H1 (cell line): Measurements from ENCODE around the gene BRSK2. TPM values are rescaled to one million over a fixed set of nuclear protein-coding genes. Genes with fewer than 3 reads are reported as not detected.

ENCODE experiments used
- CTCF ChIA-PET: fragments of 300-600 bp; sonication (Branson Sonifier 250); formaldehyde crosslinking; loops from one replicate; lab custom pipeline; 2021; ENCODE audit not compliant: partially characterized antibody; lab: Charles Lee
- POLR2A ChIA-PET: fragments of 300-600 bp; sonication (Branson Sonifier 250); formaldehyde crosslinking; loops from one replicate; lab custom pipeline; 2021; ENCODE audit warnings: inconsistent platforms; ENCODE audit not compliant: partially characterized antibody; lab: Charles Lee
- DNase-seq, 2 experiments: peaks; one replicate each; pipeline versions ENCODE4 v3.0.0 to v3.0.0-alpha.2; 2010 to 2022; ENCODE audit warnings: low spot score in 2 of 2, low read depth in 1 of 2, mixed read lengths in 1 of 2
- FAIRE-seq: peaks from 2 replicates; lab custom pipeline; 2011; peaks lifted over from hg19 to GRCh38; lab: Jason Lieb, UNC
- H2AFZ ChIP-seq: 2 replicates; pipeline ENCODE4 v1.8.1; 2012; ENCODE audit warnings: low read length, inconsistent platforms
- H2AK5ac ChIP-seq: 2 replicates; pipeline ENCODE4 v1.6.1; 2013; ENCODE audit warnings: low read depth, low read length
- H2BK120ac ChIP-seq: replicated peaks from 2 replicates; pipeline ENCODE3; 2013; ENCODE audit warnings: low read depth, low read length, inconsistent platforms
- H2BK12ac ChIP-seq: 2 replicates; pipeline ENCODE4 v1.6.1; 2013; ENCODE audit warnings: low read depth, low read length
- H2BK15ac ChIP-seq: 2 replicates; pipeline ENCODE4 v1.6.1; 2013; ENCODE audit warnings: low read length
- H2BK20ac ChIP-seq: 2 replicates; pipeline ENCODE4 v1.6.1; 2013; ENCODE audit warnings: low read length
- H2BK5ac ChIP-seq: 2 replicates; pipeline ENCODE4 v1.6.1; 2013; ENCODE audit warnings: low read depth, low read length
- H3K14ac ChIP-seq: 2 replicates; pipeline ENCODE4 v1.6.1; 2013; ENCODE audit warnings: inconsistent platforms; ENCODE audit not compliant: insufficient read length
- H3K18ac ChIP-seq: 2 replicates; pipeline ENCODE4 v1.6.1; 2013; ENCODE audit warnings: low read length; ENCODE audit errors: extremely low read depth
- H3K23ac ChIP-seq: 2 replicates; pipeline ENCODE4 v1.6.1; 2013; ENCODE audit warnings: inconsistent platforms; ENCODE audit not compliant: insufficient read length
- H3K23me2 ChIP-seq: 2 replicates; pipeline ENCODE4 v1.6.1; 2013; ENCODE audit warnings: low read depth, low read length
- H3K27ac ChIP-seq: 2 replicates; pipeline ENCODE4 v1.6.1; 2011; ENCODE audit warnings: low read depth, low read length, inconsistent platforms
- H3K27me3 ChIP-seq, 4 experiments: replicated peaks in 1 of 4; 1 replicate in 1 of 4; 2 replicates in 3 of 4; pipeline versions ENCODE4 v1.6.1 to v1.8.1; 2011 to 2013; ENCODE audit warnings: low read length in 3 of 4, mild to moderate bottlenecking in 3 of 4, inconsistent platforms in 2 of 4, mixed read lengths in 2 of 4, moderate library complexity in 1 of 4; ENCODE audit not compliant: control insufficient read depth in 3 of 4, insufficient read depth in 3 of 4; ENCODE audit errors: extremely low read depth in 1 of 4
- H3K36me3 ChIP-seq, 4 experiments: 2 replicates each; pipeline versions ENCODE4 v1.6.1 to v1.8.1; 2011 to 2013; ENCODE audit warnings: mild to moderate bottlenecking in 4 of 4, low read length in 3 of 4, moderate library complexity in 2 of 4, control low read depth in 1 of 4, inconsistent platforms in 1 of 4; ENCODE audit not compliant: insufficient read depth in 4 of 4, control insufficient read depth in 2 of 4
- H3K4ac ChIP-seq: replicated peaks from 2 replicates; pipeline ENCODE3; 2013; ENCODE audit warnings: low read length, low read depth, mixed read lengths, inconsistent platforms; ENCODE audit not compliant: insufficient read length
- H3K4me1 ChIP-seq, 4 experiments: replicated peaks in 1 of 4; 1 replicate in 1 of 4; 2 replicates in 3 of 4; pipeline versions ENCODE4 v1.6.1 to v1.8.1; 2011 to 2013; ENCODE audit warnings: low read length in 3 of 4, inconsistent platforms in 2 of 4, mixed read lengths in 1 of 4; ENCODE audit not compliant: insufficient read depth in 4 of 4, control insufficient read depth in 3 of 4
- H3K4me2 ChIP-seq, 2 experiments: 2 replicates each; pipeline versions ENCODE4 v1.6.1 to v1.8.1; 2011 to 2013; ENCODE audit warnings: low read depth in 2 of 2, low read length in 2 of 2, control low read depth in 1 of 2, inconsistent platforms in 1 of 2, mild to moderate bottlenecking in 1 of 2; ENCODE audit not compliant: insufficient read depth in 1 of 2
- H3K4me3 ChIP-seq, 4 experiments: fragments of 200-600, 300-600 bp in 1 of 4; sonication (generic), shearing (Covaris generic), sonication (Bioruptor Twin) in 1 of 4; 2 replicates each; pipeline versions ENCODE4 v1.5.1 to v1.8.1; 2011 to 2016; ENCODE audit warnings: low read length in 4 of 4, low read depth in 3 of 4, control low read depth in 2 of 4, inconsistent platforms in 2 of 4, mild to moderate bottlenecking in 2 of 4, mixed read lengths in 1 of 4, moderate library complexity in 1 of 4; ENCODE audit not compliant: insufficient read depth in 2 of 4; ENCODE audit errors: extremely low read depth in 1 of 4
- H3K56ac ChIP-seq: replicated peaks from 2 replicates; pipeline ENCODE3; 2013; ENCODE audit warnings: low read depth, mild to moderate bottlenecking, mixed read lengths, low read length, inconsistent platforms; ENCODE audit not compliant: insufficient read length
- H3K79me1 ChIP-seq: 2 replicates; pipeline ENCODE4 v1.6.1; 2013; ENCODE audit warnings: low read depth, low read length, control low read depth
- H3K79me2 ChIP-seq, 2 experiments: 2 replicates each; pipeline versions ENCODE4 v1.6.1 to v1.8.1; 2012 to 2013; ENCODE audit warnings: low read length in 2 of 2, mild to moderate bottlenecking in 2 of 2, inconsistent platforms in 1 of 2; ENCODE audit not compliant: insufficient read depth in 2 of 2, control insufficient read depth in 1 of 2
- H3K9ac ChIP-seq, 4 experiments: replicated peaks in 1 of 4; 1 replicate in 1 of 4; 2 replicates in 3 of 4; pipeline versions ENCODE4 v1.6.1 to v1.8.1; 2011 to 2013; ENCODE audit warnings: low read depth in 3 of 4, low read length in 3 of 4, control low read depth in 2 of 4, mild to moderate bottlenecking in 2 of 4, moderate library complexity in 2 of 4, inconsistent platforms in 1 of 4; ENCODE audit errors: extremely low read depth in 1 of 4
- H3K9me3 ChIP-seq, 2 experiments: 2 replicates each; pipeline versions ENCODE4 v1.6.1 to v1.8.1; 2012 to 2013; ENCODE audit warnings: mild to moderate bottlenecking in 2 of 2, moderate library complexity in 2 of 2, control low read depth in 1 of 2, inconsistent platforms in 1 of 2, low read depth in 1 of 2, low read length in 1 of 2, mixed read lengths in 1 of 2; ENCODE audit not compliant: insufficient read depth in 2 of 2
- H4K20me1 ChIP-seq, 2 experiments: replicated peaks in 1 of 2; 2 replicates each; pipeline versions ENCODE3 to v1.8.1; 2011 to 2013; ENCODE audit warnings: inconsistent platforms in 2 of 2, low read length in 2 of 2, mild to moderate bottlenecking in 1 of 2; ENCODE audit not compliant: insufficient read depth in 2 of 2, control insufficient read depth in 1 of 2
- H4K5ac ChIP-seq: 2 replicates; pipeline ENCODE4 v1.6.1; 2013; ENCODE audit warnings: low read length, low read depth, mixed read lengths, inconsistent platforms; ENCODE audit not compliant: insufficient read length
- H4K8ac ChIP-seq: 2 replicates; pipeline ENCODE4 v1.8.0; 2013; ENCODE audit warnings: mild to moderate bottlenecking, moderate library complexity, low read length, inconsistent platforms; ENCODE audit not compliant: insufficient read depth; ENCODE audit errors: extremely low read depth
- H4K91ac ChIP-seq: replicated peaks from 2 replicates; pipeline ENCODE3; 2013; ENCODE audit warnings: low read length, mixed read lengths, inconsistent platforms; ENCODE audit not compliant: insufficient read length
- EGR1 ChIP-seq: IDR thresholded peaks from 2 replicates; pipeline ENCODE4 v1.6.1; 2011; ENCODE audit warnings: low read depth, low read length, borderline replicate concordance
- KDM4A ChIP-seq: IDR thresholded peaks from one replicate; pipeline ENCODE4 v1.7.1; 2012; ENCODE audit warnings: low read depth, mild to moderate bottlenecking, moderate library complexity, low read length, inconsistent platforms; ENCODE audit not compliant: severe bottlenecking
- SRF ChIP-seq: IDR thresholded peaks from 2 replicates; pipeline ENCODE4 v1.6.1; 2011; ENCODE audit warnings: mild to moderate bottlenecking, low read depth, low read length, moderate library complexity
- WGBS, 2 experiments: shearing (Covaris generic) in 1 of 2; methylation state at CpG; one replicate each; pipeline versions ENCODE4 v1.1.6 to v1.1.7; 2013 to 2015; ENCODE audit warnings: low lambda C conversion rate in 2 of 2, mixed read lengths in 2 of 2, inconsistent platforms in 1 of 2, low coverage in 1 of 2, missing lambda C conversion rate in 1 of 2; ENCODE audit not compliant: insufficient replicate concordance in 2 of 2, insufficient coverage in 1 of 2, insufficient read length in 1 of 2; ENCODE audit errors: extremely low coverage in 1 of 2, missing lambda C conversion rate in 1 of 2; 5-methylcytosine and 5-hydroxymethylcytosine counted together
- polyA plus RNA-seq, 7 experiments: library from polyadenylated mRNA; depleted of rRNA in 3 of 7; stranded (reverse) in 5 of 7; unstranded in 2 of 7; fragments of >200 nt in 5 of 7; fragments of 200-250 nt in 2 of 7; gene quantifications; 1 replicate in 5 of 7; 2 replicates in 1 of 7; 4 replicates in 1 of 7; pipeline versions ENCODE4 v1.2.1 to v1.2.3, GENCODE V29; 2011 to 2013; ENCODE audit warnings: missing spikeins in 2 of 7, mixed read lengths in 2 of 7
- total RNA-seq: library from RNA; stranded (reverse); fragmentation: NEBNext Ultra II Directional; extraction: Animal tissue kit (Norgen Biotek cat#: 25700); gene quantifications from 2 replicates; pipeline ENCODE4 v1.2.1, GENCODE V29; 2021

The BRSK2 gene
- total and polyA plus RNA-seq, 2 of the 8 experiments (the other 6 are each of a cell fraction or from before 2014, with no cell fraction given): 17.3 to 27.1 TPM

- 92% methylated on average over 14 of the region's 14 CpGs; no CpG with 5 or more reads in 1 of the 2 experiments for WGBS, 2 experiments
- H3K36me3 ChIP-seq: no peaks in the 10 kb centered on the region
- no peaks in the 10 kb centered on the region for H3K79me1 ChIP-seq
- H2BK15ac ChIP-seq: no peak overlapping the region
- H4K20me1 ChIP-seq: peaks cover 0 to 2% of the 10 kb centered on the region in 2 experiments
- no peak overlapping the region for H2BK20ac ChIP-seq
- H2AFZ ChIP-seq: no peak overlapping the region
- peaks cover 0 to 7% (median 4%) of the 10 kb centered on the region in 4 experiments; a peak in 4 of 7 replicates for H3K4me1 ChIP-seq
- no peak overlapping the region for H4K5ac ChIP-seq
- H2BK120ac ChIP-seq: no peak overlapping the region
- H3K79me2 ChIP-seq: no peaks in the 10 kb centered on the region
- H3K4me2 ChIP-seq: no peak overlapping the region
- no peak overlapping the region for H2BK12ac ChIP-seq
- peaks cover 0 to 2% of the 10 kb centered on the region in 2 experiments; a peak in 1 of 4 replicates for H3K9me3 ChIP-seq
- no peak overlapping the region for H3K27ac ChIP-seq
- ChIA-PET POLR2A (no interaction called here), CTCF (interaction anchor here (0.5 to 1.0 kb wide), 4 partner anchors 9 to 1418 kb away, joined by 3 to 4 read pairs (median 3); no protein-coding TSS in a partner anchor)
- FAIRE-seq (no peak), DNase-seq (no peak)
- no peak overlapping the region for H4K91ac ChIP-seq
- no peak overlapping the region for H3K18ac ChIP-seq
- H3K4ac ChIP-seq: no peak overlapping the region
- H3K23me2 ChIP-seq: no peaks in the 10 kb centered on the region
- H4K8ac ChIP-seq: no peak overlapping the region
- H3K23ac ChIP-seq: no peak overlapping the region
- no peak overlapping the region for H3K9ac ChIP-seq
- peaks cover 0 to 3% (median 0%) of the 10 kb centered on the region in 4 experiments; a peak in 1 of 7 replicates for H3K27me3 ChIP-seq
- no peak overlapping the region for H3K4me3 ChIP-seq
- no peak overlapping the region for H3K56ac ChIP-seq
- H2BK5ac ChIP-seq: no peak overlapping the region
- H2AK5ac ChIP-seq: no peak overlapping the region
- H3K14ac ChIP-seq: no peak overlapping the region
- TF ChIP-seq SRF: no peak
- TF ChIP-seq EGR1: no peak
- no peak for TF ChIP-seq KDM4A
Observed at GRCh38 chr11:1348146-1348795, 41.5 kb upstream of the BRSK2 start.
